Heart right ventricle (tissue), 16 donors: Measurements from ENCODE around the gene CYB561. TPM values are rescaled to one million over a fixed set of nuclear protein-coding genes. Genes with fewer than 3 reads are reported as not detected.

Source experiments
- ATAC-seq, 8 donors: fragments of 200-7000 bp; cut with Tn5 transposase; one replicate each; pipeline ENCODE4 v1.9.1; 2020; ENCODE audit warnings: mild to moderate bottlenecking in 8 of 8, moderate library complexity in 8 of 8, moderate number of reproducible peaks in 1 of 8
- DNase-seq, 2 donors: peaks; one replicate each; pipeline ENCODE4 v3.0.0-alpha.2; 2020
- H3K27ac ChIP-seq, 10 donors: fragments of 200-600 bp; sonication (generic) in 2 of 10; one replicate each; pipeline versions ENCODE4 v1.5.0 to v1.8.0; 2020 to 2022; ENCODE audit warnings: mild to moderate bottlenecking in 3 of 10
- H3K27me3 ChIP-seq, 7 donors: fragments of 200-600 bp; one replicate each; pipeline ENCODE4 v1.8.0; 2021 to 2022; ENCODE audit warnings: mild to moderate bottlenecking in 2 of 7
- H3K36me3 ChIP-seq, 9 donors: fragments of 200-600 bp; sonication (generic) in 1 of 9; one replicate each; pipeline versions ENCODE4 v1.5.0 to v1.8.0; 2020 to 2022; ENCODE audit warnings: mild to moderate bottlenecking in 2 of 9
- H3K4me1 ChIP-seq, 9 donors: fragments of 200-600 bp; sonication (generic) in 1 of 9; one replicate each; pipeline versions ENCODE4 v1.5.0 to v1.8.0; 2020 to 2022; ENCODE audit warnings: mild to moderate bottlenecking in 4 of 9
- H3K4me3 ChIP-seq, 10 donors: fragments of 200-600 bp; sonication (generic) in 2 of 10; one replicate each; pipeline versions ENCODE4 v1.5.0 to v1.8.0; 2020 to 2022; ENCODE audit warnings: mild to moderate bottlenecking in 7 of 10, moderate library complexity in 2 of 10
- H3K9me3 ChIP-seq, 11 donors: fragments of 200-600 bp in 10 of 11; sonication (generic) in 2 of 11; one replicate each; pipeline versions ENCODE4 v1.5.0 to v1.8.0; 2013 to 2022; ENCODE audit warnings: mild to moderate bottlenecking in 2 of 11, control low read depth in 1 of 11, moderate library complexity in 1 of 11
- CTCF ChIP-seq, 9 donors: fragments of 200-600 bp; sonication (generic) in 2 of 9; IDR thresholded peaks; one replicate each; pipeline versions ENCODE4 v1.5.0 to v1.8.0; 2021 to 2022; ENCODE audit warnings: antibody characterized with exemption in 9 of 9, mild to moderate bottlenecking in 5 of 9, moderate library complexity in 1 of 9
- WGBS, 2 donors: extraction: QIAGEN DNeasy Blood & Tissue Kit; methylation state at CpG; one replicate each; pipeline ENCODE4 v1.1.7; 2013; ENCODE audit warnings: inconsistent platforms in 1 of 2; 5-methylcytosine and 5-hydroxymethylcytosine counted together
- intact Hi-C, 10 donors: fragments of 100-400 bp; cut with DNase I; formaldehyde crosslinking; loops; one replicate each; pipeline versions ENCODE4 v1.11.1 to v1.14.2; 2022
- polyA plus RNA-seq, 2 donors: library from polyadenylated mRNA; stranded (reverse); fragments of 200-250 nt; gene quantifications; one replicate each; pipeline ENCODE4 v1.2.3, GENCODE V29; 2013
- total RNA-seq, 10 donors: library from RNA; stranded (reverse); fragmentation: NEBNext Ultra II Directional in 3 of 10; extraction: Animal tissue kit (Norgen Biotek cat#: 25700) in 3 of 10; gene quantifications; one replicate each; pipeline versions ENCODE4 v1.2.1 to v1.2.4, GENCODE V29; 2021 to 2023
- donor health status: Arrhythmogenic right ventricular cardiomyopathy.
- donor health status: ischemic (EF 13 %, LVEDD 7.1; RV severe dilation, severe dysfunction).
- donor health status: healthy with polysubstance abuse.
- donor health status: DM: no; HTN: yes; CAD: no.
- donor health status: DM: no; HTN: no; CAD: no.
- donor health status: ischemic (EF 25% LVEDD 6.9; RV normal size, moderate dysfunction).
- donor health status: ischemic (EF 25% LVEDD 5.7; RV mildly dilated, moderate dysfunction).
- donor health status: healthy.
- donor health status: DM: yes; HTN: yes; CAD: no.
- donor health status: Ischemic cardiomyopathy.
- donor health status: ischemic (EF 35%, LVEDD 5.7; RV mildly dilated, moderate dysfunction).
- donor health status: nonischemic (EF 11% LVEDD 7.7; RV severe dilation, severe dysfunction).
- donor health status: DM: yes; HTN: yes; CAD: no.
- donor health status: PGD.
- donor health status: ischemic (EF 29% LVEDD 5.4; RV normal size, mild dysfunction).
- donor health status: nonischemic (EF 23%, LVEDD 6.1; RV moderate dilation, normal function).

The CYB561 gene
- total and polyA plus RNA-seq, 12 donors = 5.5 to 22.8 (median 8.5) TPM

GRCh38 chr17:63477480-63478440, 31.7 kb upstream of the CYB561 start:
- H3K27ac ChIP-seq = peak overlapping the region in 7 of 10 donors; percentile 27 to 84 (median 69)
- H3K27me3 ChIP-seq = peaks cover 0 to 40% (median 6%) of the 10 kb centered on the region in 7 donors

GRCh38 chr17:63476854-63477479, 30.9 kb upstream of the CYB561 start, which contains the start of gene ACE:
ACE (plus strand) TSS chr17:63477061; CDS start chr17:63477095, 34 bp downstream.
- no peak for TF ChIP-seq CTCF (IDR thresholded peaks at IDR 0.05)
- Histone ChIP-seq H3K4me3 (peak within 1 kb of the TSS; percentile 18 to 68 (median 61)), H3K9me3 (no peaks in the 10 kb centered on the region), H3K27ac (peak within 1 kb of the TSS in 9 of 10 donors; percentile 38 to 84 (median 69)), H3K27me3 (peaks cover 0 to 40% (median 6%) of the 10 kb centered on the region in 7 donors), H3K36me3 (peaks cover 0 to 27% (median 0%) of the 10 kb centered on the region in 9 donors), H3K4me1 (peaks cover 13 to 70% (median 52%) of the 10 kb centered on the region in 9 donors)
- DNase-seq = peak; percentile 35 to 45
- intact Hi-C loops = loop anchor here in 7 of 10 donors (5.0 to 10.0 kb wide), 5 partner anchors 35 to 130 kb away; partner anchors contain the start of gene DCAF7 (in 1 of the 7)
- WGBS, 2 donors = 1% methylated on average over 60 to 78 of the region's 78 CpGs
- ATAC-seq = peak; percentile 7 to 61 (median 28)

More at GRCh38 chr17:63477480-63478440, 31.7 kb upstream of the CYB561 start:
- DNase-seq (no peak), ATAC-seq (no peak)
- peaks cover 0 to 32% (median 6%) of the 10 kb centered on the region in 9 donors for H3K36me3 ChIP-seq
- peaks cover 13 to 70% (median 52%) of the 10 kb centered on the region in 9 donors for H3K4me1 ChIP-seq
- no peaks in the 10 kb centered on the region for H3K9me3 ChIP-seq
- TF ChIP-seq CTCF (IDR thresholded peaks at IDR 0.05) = no peak
- intact Hi-C loops = loop anchor here (2.0 to 10.0 kb wide), 8 partner anchors 35 to 130 kb away; partner anchors contain the start of gene DCAF7 (in 1 of the 10)
- WGBS, 2 donors = 7 to 8% methylated on average over 44 of the region's 44 CpGs
- H3K4me3 ChIP-seq = peak overlapping the region; percentile 18 to 68 (median 61)

GRCh38 chr17:63476459-63476853, 30.4 kb upstream of the CYB561 start:
- Histone ChIP-seq H3K4me3 (peak overlapping the region; percentile 18 to 68 (median 61)), H3K4me1 (peaks cover 13 to 70% (median 52%) of the 10 kb centered on the region in 9 donors), H3K27me3 (peaks cover 0 to 40% (median 6%) of the 10 kb centered on the region in 7 donors), H3K27ac (peak overlapping the region in 9 of 10 donors; percentile 38 to 84 (median 69)), H3K36me3 (peaks cover 0 to 22% (median 0%) of the 10 kb centered on the region in 9 donors), H3K9me3 (no peaks in the 10 kb centered on the region)
- intact Hi-C loops = loop anchor here in 7 of 10 donors (5.0 to 10.0 kb wide), 5 partner anchors 34 to 131 kb away; partner anchors contain the start of gene DCAF7 (in 1 of the 7)
- no peak for TF ChIP-seq CTCF (IDR thresholded peaks at IDR 0.05)
- ATAC-seq = peak in 6 of 8 donors; percentile 1 to 11 (median 8)
- WGBS, 2 donors = 5 to 6% methylated on average over 33 to 36 of the region's 36 CpGs
- DNase-seq = no peak
